GM12872 (cell line): Measurements from ENCODE around the gene FRAS1.

Source experiments
- CTCF ChIP-seq: IDR thresholded peaks from 3 replicates; pipeline ENCODE4 v1.5.1; 2011; ENCODE audit warnings: low read depth, mild to moderate bottlenecking, low read length, moderate library complexity; ENCODE audit not compliant: insufficient read depth

FRAS1 gene

GRCh38 chr4:78446619-78447018 is 389.5 kb downstream of the FRAS1 start:
- TF ChIP-seq CTCF, result no peak

- no peak for TF ChIP-seq CTCF
These were observed 394.3 kb downstream of the FRAS1 start for GRCh38 chr4:78451407-78451806.

- TF ChIP-seq CTCF, result no peak
These were observed 396.9 kb downstream of the FRAS1 start for GRCh38 chr4:78454016-78454415.

GRCh38 chr4:78457751-78458150 is 400.6 kb downstream of the FRAS1 start:
- TF ChIP-seq CTCF, result no peak

- no peak for TF ChIP-seq CTCF
These were observed 402.2 kb downstream of the FRAS1 start for GRCh38 chr4:78459327-78459726.

- TF ChIP-seq CTCF, result no peak
These were observed 403.2 kb downstream of the FRAS1 start for GRCh38 chr4:78460368-78460767.

- TF ChIP-seq CTCF, result no peak
These were observed 407.1 kb downstream of the FRAS1 start for GRCh38 chr4:78464265-78464664.

GRCh38 chr4:78468272-78468671 is 411.1 kb downstream of the FRAS1 start:
- TF ChIP-seq CTCF, result no peak
